ENCODE results near the gene VIL1.

DNA sequence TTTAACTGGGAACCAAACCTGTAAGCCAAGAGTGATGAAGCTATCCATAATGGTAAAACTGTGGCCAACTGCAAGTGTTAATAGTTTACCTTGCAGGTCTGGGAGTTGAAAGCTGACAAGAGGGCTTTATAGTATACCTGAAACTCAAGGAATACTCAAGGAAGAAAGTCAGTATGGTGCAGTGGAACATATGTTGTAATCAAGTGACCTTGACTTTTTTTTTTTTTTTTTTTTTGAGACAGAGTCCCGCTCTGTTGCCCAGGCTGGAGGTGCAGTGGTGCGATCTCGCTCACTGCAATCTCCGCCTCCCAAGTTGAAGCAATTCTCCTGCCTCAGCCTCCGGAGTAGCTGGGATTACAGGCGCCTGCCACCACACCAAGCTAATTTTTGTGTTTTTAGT, 27.6 kb downstream of the VIL1 start:
- TF ChIP-seq, protein P1, sequence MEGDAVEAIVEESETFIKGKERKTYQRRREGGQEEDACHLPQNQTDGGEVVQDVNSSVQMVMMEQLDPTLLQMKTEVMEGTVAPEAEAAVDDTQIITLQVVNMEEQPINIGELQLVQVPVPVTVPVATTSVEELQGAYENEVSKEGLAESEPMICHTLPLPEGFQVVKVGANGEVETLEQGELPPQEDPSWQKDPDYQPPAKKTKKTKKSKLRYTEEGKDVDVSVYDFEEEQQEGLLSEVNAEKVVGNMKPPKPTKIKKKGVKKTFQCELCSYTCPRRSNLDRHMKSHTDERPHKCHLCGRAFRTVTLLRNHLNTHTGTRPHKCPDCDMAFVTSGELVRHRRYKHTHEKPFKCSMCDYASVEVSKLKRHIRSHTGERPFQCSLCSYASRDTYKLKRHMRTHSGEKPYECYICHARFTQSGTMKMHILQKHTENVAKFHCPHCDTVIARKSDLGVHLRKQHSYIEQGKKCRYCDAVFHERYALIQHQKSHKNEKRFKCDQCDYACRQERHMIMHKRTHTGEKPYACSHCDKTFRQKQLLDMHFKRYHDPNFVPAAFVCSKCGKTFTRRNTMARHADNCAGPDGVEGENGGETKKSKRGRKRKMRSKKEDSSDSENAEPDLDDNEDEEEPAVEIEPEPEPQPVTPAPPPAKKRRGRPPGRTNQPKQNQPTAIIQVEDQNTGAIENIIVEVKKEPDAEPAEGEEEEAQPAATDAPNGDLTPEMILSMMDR (IDR thresholded peaks at IDR 0.05), result no peak
- no peak for TF ChIP-seq POLR2A (IDR thresholded peaks at IDR 0.05)

Measured in adrenal gland (tissue), 5 donors.